HG03378 (cell line): ENCODE results near the gene CCDC152.

Experiments
- ATAC-seq: cut with Tn5 transposase; IDR thresholded peaks from one replicate; pipeline ENCODE4 v1.9.1; 2021; ENCODE audit warnings: mild to moderate bottlenecking, moderate library complexity; ENCODE audit not compliant: unreplicated experiment

Gene CCDC152

DNA sequence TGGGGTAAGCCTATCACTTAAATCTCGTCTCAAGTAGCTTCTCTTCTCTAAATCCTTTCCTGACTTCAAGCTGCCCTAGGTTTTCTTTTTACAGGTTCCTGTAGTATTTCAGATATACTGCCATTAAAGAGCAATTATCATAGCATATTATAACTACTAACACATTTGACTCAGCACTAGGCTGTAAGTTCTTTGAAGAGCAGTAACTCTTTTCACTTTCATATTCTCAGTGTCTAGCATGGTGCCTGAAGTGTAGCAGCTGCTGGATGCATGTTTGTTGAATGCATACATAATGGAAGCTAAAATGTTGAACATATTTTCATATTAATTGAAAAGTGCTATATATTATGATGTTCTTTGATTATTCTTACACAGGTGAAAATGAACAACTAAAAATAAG lies 22.5 kb downstream of the CCDC152 start:
- no peak for ATAC-seq

- no peak for ATAC-seq
These were observed 25.0 kb downstream of the CCDC152 start for GRCh38 chr5:42781584-42781983.

- no peak for ATAC-seq
These were observed 27.5 kb downstream of the CCDC152 start for GRCh38 chr5:42784132-42784531.

DNA sequence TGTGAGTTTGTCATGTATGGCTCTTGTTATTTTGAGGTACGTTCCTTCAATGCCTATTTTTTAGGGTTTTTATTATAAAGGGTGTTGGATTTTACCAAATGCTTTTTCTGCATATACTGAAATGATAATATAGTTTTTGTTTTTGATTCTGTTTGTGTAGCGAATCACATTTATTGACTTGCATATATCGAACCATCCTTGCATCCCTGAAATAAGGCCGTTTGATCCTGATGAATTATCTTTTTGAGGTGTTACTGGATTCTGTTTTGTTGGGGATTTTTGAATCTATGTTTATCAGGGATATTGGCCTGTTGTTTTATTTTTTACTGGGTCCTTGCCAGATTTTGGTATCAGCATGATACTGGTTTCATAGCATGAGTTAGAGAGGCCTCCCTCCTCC lies 29.1 kb downstream of the CCDC152 start:
- no peak for ATAC-seq

DNA sequence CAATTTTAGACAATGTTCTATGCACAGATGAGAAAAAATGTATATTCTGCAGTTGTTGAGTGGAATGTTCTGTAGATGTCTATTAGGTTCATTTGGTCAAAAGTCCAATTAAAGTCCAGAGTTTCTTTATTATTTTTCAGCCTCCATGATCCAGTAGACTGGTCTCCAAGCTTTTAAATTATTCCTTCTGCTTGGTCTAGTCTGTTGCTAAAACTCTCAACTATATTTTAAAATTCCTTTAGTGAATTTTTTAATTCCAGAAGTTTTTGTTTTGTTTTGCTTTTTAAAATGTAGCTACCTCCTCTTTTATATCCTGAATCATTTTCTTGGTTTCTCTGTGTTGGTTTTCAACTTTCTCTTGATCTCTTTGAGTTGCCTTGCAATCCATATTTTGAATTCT lies 30.5 kb downstream of the CCDC152 start:
- ATAC-seq, result no peak

GRCh38 chr5:42787845-42788244 lies 31.2 kb downstream of the CCDC152 start:
- ATAC-seq, result no peak

DNA sequence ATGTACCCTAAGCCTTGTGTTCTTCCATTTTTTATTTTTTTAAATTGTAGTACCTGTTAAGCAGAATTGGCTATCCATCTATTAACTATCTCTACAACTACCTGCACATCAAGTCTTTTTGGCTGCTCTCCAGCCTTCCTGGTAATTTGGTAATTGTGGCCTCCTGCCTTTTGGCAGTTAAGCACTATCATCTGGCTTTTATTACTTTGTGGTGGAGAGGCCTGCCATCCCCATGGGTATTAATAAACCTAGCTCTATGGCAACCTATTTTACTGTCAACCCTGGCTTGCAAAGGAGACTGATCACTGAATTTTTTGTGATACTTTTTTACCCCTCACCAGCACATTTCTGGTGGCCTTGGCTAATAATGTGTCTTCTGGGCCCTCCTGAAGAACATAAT lies 34.5 kb downstream of the CCDC152 start:
- ATAC-seq, result no peak

- no peak for ATAC-seq
These were observed 41.9 kb downstream of the CCDC152 start for GRCh38 chr5:42798284-42799240.

GRCh38 chr5:42799241-42799608 lies 42.6 kb downstream of the CCDC152 start:
- ATAC-seq, result no peak

- ATAC-seq, result no peak
These were observed 43.1 kb downstream of the CCDC152 start for GRCh38 chr5:42799668-42800114.

- no peak for ATAC-seq
These were observed 44.2 kb downstream of the CCDC152 start for GRCh38 chr5:42800748-42801330.

- ATAC-seq, result no peak
These were observed 45.0 kb downstream of the CCDC152 start for GRCh38 chr5:42801516-42802166.

DNA sequence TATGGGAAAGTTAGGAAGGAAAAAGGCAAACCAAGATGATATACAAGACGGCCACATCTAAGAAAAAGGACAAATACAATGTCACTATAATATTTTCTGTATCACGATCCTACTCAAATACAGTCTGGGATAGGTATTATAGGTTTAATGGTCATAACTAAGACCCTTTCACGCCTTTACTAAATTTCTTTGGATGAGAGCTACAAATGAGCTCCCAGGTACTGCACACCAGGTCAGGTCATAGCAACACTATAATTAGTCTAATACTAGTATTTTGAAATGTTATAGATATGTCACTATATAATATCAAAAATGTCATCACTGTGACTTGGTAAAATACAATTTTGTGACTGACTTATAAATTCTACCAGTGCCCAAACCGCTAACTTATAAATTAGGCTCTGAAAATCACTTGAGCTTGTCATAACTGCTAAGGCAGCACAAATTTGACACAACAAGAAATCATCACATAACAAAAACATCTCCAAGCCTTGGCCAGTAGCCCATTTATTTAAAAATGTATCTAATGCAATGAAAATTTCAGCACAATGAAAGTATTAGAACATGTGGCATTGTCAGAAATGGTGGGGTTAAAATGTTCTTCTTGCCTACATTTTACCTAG lies 48.2 kb downstream of the CCDC152 start:
- ATAC-seq, result no peak

GRCh38 chr5:42806004-42806700 lies 49.5 kb downstream of the CCDC152 start:
- no peak for ATAC-seq

DNA sequence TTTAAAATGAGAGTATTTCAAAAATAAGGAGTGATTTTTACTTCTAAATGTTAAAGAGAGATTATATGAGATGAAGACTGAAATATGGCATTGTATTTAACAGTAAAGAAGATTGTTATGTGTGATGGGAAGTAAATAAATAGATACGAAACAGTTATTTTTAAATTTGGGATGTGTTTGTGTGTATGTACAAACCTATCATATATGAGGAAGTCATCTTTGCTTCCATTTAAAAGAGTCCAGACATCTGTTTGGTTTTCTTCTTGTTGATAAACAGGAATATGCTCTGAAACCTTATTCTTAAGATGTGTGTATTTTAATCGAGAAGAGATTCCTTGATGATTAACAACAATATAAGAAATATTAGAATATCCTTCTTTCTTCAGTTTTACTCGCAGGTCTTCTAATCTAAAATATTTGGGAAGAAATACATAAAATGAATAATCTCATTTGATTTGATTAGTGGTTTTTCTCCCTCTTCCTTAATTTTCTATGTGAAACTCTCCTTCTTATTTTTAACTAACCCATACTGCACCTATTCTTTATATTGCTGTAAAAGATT lies 50.2 kb downstream of the CCDC152 start:
- no peak for ATAC-seq

- no peak for ATAC-seq
These were observed 51.3 kb downstream of the CCDC152 start for GRCh38 chr5:42807722-42808447.

GRCh38 chr5:42808888-42809611 lies 52.4 kb downstream of the CCDC152 start:
- ATAC-seq, result no peak

GRCh38 chr5:42810834-42811590 lies 54.4 kb downstream of the CCDC152 start:
- no peak for ATAC-seq
